Peyer's patch (tissue), 4 donors: ENCODE results near the gene IQCB1.

ENCODE experiments used
- POLR2A ChIP-seq, 2 donors: fragments of 450-650 bp; IDR thresholded peaks; one replicate each; pipeline ENCODE4 v1.5.1; 2017; ENCODE audit warnings: antibody characterized with exemption in 2 of 2, mild to moderate bottlenecking in 2 of 2, moderate library complexity in 2 of 2
- TF ChIP-seq, protein P1 (sequence below), 6 experiments: fragments of 450-650 bp in 4 of 6; fragments of 200-600 bp in 2 of 6; sonication (generic) in 1 of 6; IDR thresholded peaks; one replicate each; pipeline ENCODE4 v1.5.1; 2017 to 2019; ENCODE audit warnings: antibody characterized with exemption in 6 of 6, mild to moderate bottlenecking in 3 of 6, moderate library complexity in 1 of 6

DNA sequence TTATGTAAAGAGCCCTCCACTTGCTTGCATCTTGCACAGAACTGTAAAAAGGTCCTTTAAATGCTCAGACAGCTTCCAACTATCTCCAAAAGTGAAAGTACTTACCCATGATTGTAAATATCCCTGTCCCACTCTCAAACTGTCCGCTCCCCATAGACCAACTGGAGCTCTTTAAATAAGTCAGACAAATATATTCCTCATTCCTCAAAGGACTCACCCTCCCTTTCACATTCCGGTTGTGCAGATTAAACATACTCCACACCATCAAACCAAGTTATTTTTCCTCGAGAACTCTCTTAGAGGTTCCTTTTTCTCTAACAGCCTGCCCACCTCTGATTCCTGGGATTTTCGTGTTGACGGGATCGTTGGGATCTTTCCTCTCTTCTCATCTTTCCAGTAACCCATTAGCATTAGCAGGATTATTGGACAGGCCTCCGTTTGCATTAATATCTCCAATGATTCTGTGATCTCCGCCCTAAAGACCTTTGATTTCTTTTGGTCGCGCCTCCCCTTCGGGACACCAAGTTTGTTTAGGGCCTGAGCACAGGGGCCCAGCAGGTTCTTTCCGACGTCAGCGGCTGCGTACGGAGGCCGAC, 86.1 kb downstream of the IQCB1 start:
- TF ChIP-seq, protein P1, sequence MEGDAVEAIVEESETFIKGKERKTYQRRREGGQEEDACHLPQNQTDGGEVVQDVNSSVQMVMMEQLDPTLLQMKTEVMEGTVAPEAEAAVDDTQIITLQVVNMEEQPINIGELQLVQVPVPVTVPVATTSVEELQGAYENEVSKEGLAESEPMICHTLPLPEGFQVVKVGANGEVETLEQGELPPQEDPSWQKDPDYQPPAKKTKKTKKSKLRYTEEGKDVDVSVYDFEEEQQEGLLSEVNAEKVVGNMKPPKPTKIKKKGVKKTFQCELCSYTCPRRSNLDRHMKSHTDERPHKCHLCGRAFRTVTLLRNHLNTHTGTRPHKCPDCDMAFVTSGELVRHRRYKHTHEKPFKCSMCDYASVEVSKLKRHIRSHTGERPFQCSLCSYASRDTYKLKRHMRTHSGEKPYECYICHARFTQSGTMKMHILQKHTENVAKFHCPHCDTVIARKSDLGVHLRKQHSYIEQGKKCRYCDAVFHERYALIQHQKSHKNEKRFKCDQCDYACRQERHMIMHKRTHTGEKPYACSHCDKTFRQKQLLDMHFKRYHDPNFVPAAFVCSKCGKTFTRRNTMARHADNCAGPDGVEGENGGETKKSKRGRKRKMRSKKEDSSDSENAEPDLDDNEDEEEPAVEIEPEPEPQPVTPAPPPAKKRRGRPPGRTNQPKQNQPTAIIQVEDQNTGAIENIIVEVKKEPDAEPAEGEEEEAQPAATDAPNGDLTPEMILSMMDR (IDR thresholded peaks at IDR 0.05) = no peak
- no peak for TF ChIP-seq POLR2A (IDR thresholded peaks at IDR 0.05)
